PC-3 (cell line): ENCODE measurements around the gene ORM2. TPM values are rescaled to one million over a fixed set of nuclear protein-coding genes. Genes with fewer than 3 reads are reported as not detected.
"Not testable (repeated sequence)": the region's sequence is repeated elsewhere in the genome, so short reads cannot be mapped to it uniquely, and the experiment has no call there.

ENCODE experiments used
- ATAC-seq: fragments of 200-7000 bp; cut with Tn5 transposase; 2 replicates; pipeline ENCODE4 v1.9.1; 2020; ENCODE audit warnings: mild to moderate bottlenecking, moderate library complexity
- BruUV-seq: library from RNA; stranded (reverse); fragments of 400-500 nt; replicated peaks from 2 replicates; lab custom pipeline; 2021; lab: Mats Ljungman, UMichigan
- CTCF ChIA-PET: fragments of 300-600 bp; sonication (Branson Sonifier 250); formaldehyde crosslinking; loops from one replicate; lab custom pipeline; 2022; ENCODE audit warnings: antibody characterized with exemption; lab: Charles Lee
- POLR2A ChIA-PET: fragments of 300-600 bp; sonication (Branson Sonifier 250); formaldehyde crosslinking; loops from one replicate; lab custom pipeline; 2022; ENCODE audit warnings: antibody characterized with exemption; ENCODE audit not compliant: unreplicated experiment; lab: Charles Lee
- DNase-seq: peaks from one replicate; pipeline ENCODE4 v3.0.0-alpha.2; 2015
- H2AFZ ChIP-seq: fragments of 300-600 bp; sonication (generic); 2 replicates; pipeline ENCODE4 v1.6.0; 2016; ENCODE audit warnings: antibody characterized with exemption, low read length
- H3F3A ChIP-seq: fragments of 300-600 bp; sonication (generic); one replicate; pipeline ENCODE4 v1.6.0; 2017; ENCODE audit warnings: antibody characterized with exemption, low read length, control low read depth, mild to moderate bottlenecking; ENCODE audit not compliant: unreplicated experiment
- H3K27ac ChIP-seq: fragments of 300-600 bp; sonication (generic); 2 replicates; pipeline ENCODE4 v1.5.1; 2016; ENCODE audit warnings: mild to moderate bottlenecking, low read length
- H3K27me3 ChIP-seq: fragments of 300-600 bp; sonication (generic); 2 replicates; pipeline ENCODE4 v1.6.1; 2016; ENCODE audit warnings: low read length, mixed read lengths
- H3K36me3 ChIP-seq: fragments of 300-600 bp; sonication (generic); 2 replicates; pipeline ENCODE4 v1.6.1; 2016; ENCODE audit warnings: low read depth, mixed run types, low read length, mixed read lengths
- H3K4me1 ChIP-seq: fragments of 300-600 bp; sonication (generic); 2 replicates; pipeline ENCODE4 v1.5.1; 2016; ENCODE audit warnings: low read length; ENCODE audit not compliant: insufficient read depth
- H3K4me2 ChIP-seq: fragments of 300-600 bp; sonication (generic); 2 replicates; pipeline ENCODE4 v1.6.0; 2016; ENCODE audit warnings: low read length
- H3K4me3 ChIP-seq: fragments of 300-600 bp; sonication (generic); 2 replicates; pipeline ENCODE4 v1.5.1; 2016; ENCODE audit warnings: mild to moderate bottlenecking, low read length, mixed read lengths
- H3K79me2 ChIP-seq: fragments of 300-600 bp; sonication (generic); 2 replicates; pipeline ENCODE4 v1.6.1; 2017; ENCODE audit warnings: low read length, mixed read lengths
- H3K9ac ChIP-seq: fragments of 300-600 bp; sonication (generic); 2 replicates; pipeline ENCODE4 v1.6.0; 2016; ENCODE audit warnings: mild to moderate bottlenecking, low read length
- H3K9me2 ChIP-seq: fragments of 300-600 bp; sonication (generic); replicated peaks from 2 replicates; pipeline ENCODE4 v1.6.1; 2016; ENCODE audit warnings: mixed run types, low read length, mixed read lengths
- H3K9me3 ChIP-seq: fragments of 300-600 bp; sonication (generic); 2 replicates; pipeline ENCODE4 v1.6.1; 2016; ENCODE audit warnings: low read length, mixed read lengths
- H4K20me1 ChIP-seq: fragments of 300-600 bp; sonication (generic); 2 replicates; pipeline ENCODE4 v1.6.1; 2016; ENCODE audit warnings: low read length, mixed read lengths
- CTCF ChIP-seq: fragments of 300-600 bp; sonication (generic); conservative IDR thresholded peaks from 2 replicates; pipeline ENCODE4 v1.5.1; 2017; ENCODE audit warnings: antibody characterized with exemption, low read depth, mild to moderate bottlenecking, low read length
- EZH2 ChIP-seq: fragments of 300-600 bp; sonication (generic); IDR thresholded peaks from one replicate; pipeline ENCODE4 v1.6.1; 2017; ENCODE audit warnings: antibody characterized with exemption, mild to moderate bottlenecking, low read length; ENCODE audit not compliant: unreplicated experiment
- EZH2phosphoT487 ChIP-seq: fragments of 300-600 bp; sonication (generic); IDR thresholded peaks from 2 replicates; pipeline ENCODE4 v1.6.1; 2018; ENCODE audit warnings: mild to moderate bottlenecking, antibody characterized with exemption, low read length, borderline replicate concordance
- intact Hi-C: fragments of 100-400 bp; cut with micrococcal nuclease; formaldehyde crosslinking; loops from 2 replicates; pipeline ENCODE4 v1.9.0; 2023
- total RNA-seq: library from RNA; depleted of rRNA; stranded (reverse); fragments of >200 nt; gene quantifications from 2 replicates; pipeline ENCODE4 v1.2.3, GENCODE V29; 2014

The ORM2 gene
- total RNA-seq, 1 experiment from 2014 or later: not detected

- no peaks in the 10 kb centered on the region for H3K79me2 ChIP-seq
- no peaks in the 10 kb centered on the region for H3K27me3 ChIP-seq
- H3K9me3 ChIP-seq: no peaks in the 10 kb centered on the region
- no peaks in the 10 kb centered on the region for H3K36me3 ChIP-seq
- no peak overlapping the region for H3K27ac ChIP-seq
- DNase-seq: no peak
- H3K9ac ChIP-seq: no peak overlapping the region
- ChIA-PET CTCF (no interaction called here), POLR2A (no interaction called here)
- no peaks in the 10 kb centered on the region for H3K9me2 ChIP-seq
- no peaks in the 10 kb centered on the region for H4K20me1 ChIP-seq
- no TSS peak for BruUV-seq
- no peak for ATAC-seq
- intact Hi-C loops: no loop called here
- no peak overlapping the region for H3K4me2 ChIP-seq
- no peak overlapping the region for H3K4me3 ChIP-seq
- no peak for TF ChIP-seq EZH2
- no peak for TF ChIP-seq EZH2phosphoT487
- TF ChIP-seq CTCF: no peak
- H3K4me1 ChIP-seq: no peaks in the 10 kb centered on the region
- no peak overlapping the region for H2AFZ ChIP-seq
- H3F3A ChIP-seq: no peaks in the 10 kb centered on the region
These were observed 11.3 kb upstream of the ORM2 start for GRCh38 chr9:114318416-114318815.

GRCh38 chr9:114319147-114319546 lies 10.5 kb upstream of the ORM2 start:
- TF ChIP-seq CTCF (no peak), EZH2phosphoT487 (no peak), EZH2 (no peak)
- Histone ChIP-seq H3K27me3 (no peaks in the 10 kb centered on the region), H3K4me2 (no peak overlapping the region), H3K4me3 (no peak overlapping the region), H2AFZ (no peak overlapping the region), H3K27ac (no peak overlapping the region), H3F3A (no peaks in the 10 kb centered on the region), H4K20me1 (no peaks in the 10 kb centered on the region), H3K79me2 (no peaks in the 10 kb centered on the region), H3K36me3 (no peaks in the 10 kb centered on the region), H3K9me2 (no peaks in the 10 kb centered on the region), H3K9me3 (no peaks in the 10 kb centered on the region), H3K4me1 (no peaks in the 10 kb centered on the region), H3K9ac (no peak overlapping the region)
- POLR2A ChIA-PET: no interaction called here
- DNase-seq (no peak), ATAC-seq (no peak)
- CTCF ChIA-PET: interaction anchor here (0.9 kb wide), 1 partner anchor 20 kb away, joined by 3 read pairs; no protein-coding TSS in a partner anchor
- no TSS peak for BruUV-seq
- intact Hi-C loops: no loop called here

GRCh38 chr9:114320710-114321109 lies 9.0 kb upstream of the ORM2 start:
- H3K4me1 ChIP-seq, BruUV-seq, H3K9me2 ChIP-seq, ATAC-seq, H3K9me3 ChIP-seq, H3K79me2 ChIP-seq, H3K4me3 ChIP-seq, H3K27me3 ChIP-seq, intact Hi-C loops, POLR2A ChIA-PET, H4K20me1 ChIP-seq, H3F3A ChIP-seq, H3K4me2 ChIP-seq, CTCF ChIA-PET, H3K9ac ChIP-seq, H2AFZ ChIP-seq, H3K36me3 ChIP-seq, H3K27ac ChIP-seq, DNase-seq: not testable (repeated sequence)
